Mesothelial cell of epicardium (in vitro differentiated cells): ENCODE results near the gene MACROD2. TPM values are rescaled to one million over a fixed set of nuclear protein-coding genes. Genes with fewer than 3 reads are reported as not detected.

Experiments
- DNase-seq, 2 experiments: peaks; one replicate each; pipeline ENCODE4 v3.0.0; 2021; ENCODE audit warnings: low spot score in 2 of 2; ENCODE audit not compliant: unreplicated experiment in 2 of 2
- H3K27ac Mint-ChIP-seq: 2 replicates; pipeline ENCODE4 v1.8.0; 2021; ENCODE audit warnings: mixed read lengths
- H3K27me3 Mint-ChIP-seq: 2 replicates; pipeline ENCODE4 v1.8.0; 2021; ENCODE audit warnings: low read depth, mixed read lengths
- H3K36me3 Mint-ChIP-seq: 2 replicates; pipeline ENCODE4 v1.8.0; 2021; ENCODE audit warnings: mixed read lengths
- H3K4me1 Mint-ChIP-seq: 2 replicates; pipeline ENCODE4 v1.8.0; 2021; ENCODE audit warnings: mixed read lengths
- H3K4me3 Mint-ChIP-seq: 2 replicates; pipeline ENCODE4 v1.8.0; 2021; ENCODE audit warnings: mild to moderate bottlenecking, moderate library complexity, mixed read lengths
- H3K9me3 Mint-ChIP-seq: 2 replicates; pipeline ENCODE4 v1.8.0; 2021; ENCODE audit warnings: mixed read lengths
- CTCF ChIP-seq: fragments of 200-600 bp; sonication (generic); IDR thresholded peaks from one replicate; pipeline ENCODE4 v1.5.0; 2021; ENCODE audit warnings: antibody characterized with exemption; ENCODE audit not compliant: unreplicated experiment
- total RNA-seq: library from RNA; stranded (reverse); gene quantifications from 3 replicates; pipeline ENCODE4 v1.2.1, GENCODE V29; 2021

The MACROD2 gene
- total RNA-seq, 1 donor from 2014 or later: 10.0 TPM

GRCh38 chr20:15107931-15108330, 1112.6 kb downstream of the MACROD2 start:
- no peak for DNase-seq
- H3K4me1 Mint-ChIP-seq: peaks cover 11% of the 10 kb centered on the region
- no peak overlapping the region for H3K4me3 Mint-ChIP-seq
- no peaks in the 10 kb centered on the region for H3K27me3 Mint-ChIP-seq
- peaks cover 9% of the 10 kb centered on the region for H3K9me3 Mint-ChIP-seq
- no peak for TF ChIP-seq CTCF
- no peaks in the 10 kb centered on the region for H3K36me3 Mint-ChIP-seq
- H3K27ac Mint-ChIP-seq: no peak overlapping the region

- Mint-ChIP-seq H3K27ac (no peak overlapping the region), H3K36me3 (no peaks in the 10 kb centered on the region), H3K27me3 (no peaks in the 10 kb centered on the region), H3K4me3 (no peak overlapping the region), H3K9me3 (peaks cover 3% of the 10 kb centered on the region), H3K4me1 (peaks cover 14% of the 10 kb centered on the region)
- no peak for TF ChIP-seq CTCF
- DNase-seq: no peak
These were observed 1114.2 kb downstream of the MACROD2 start for GRCh38 chr20:15109494-15109893.

- H3K4me1 Mint-ChIP-seq: peaks cover 14% of the 10 kb centered on the region
- no peak for DNase-seq
- no peak for TF ChIP-seq CTCF
- H3K36me3 Mint-ChIP-seq: no peaks in the 10 kb centered on the region
- H3K9me3 Mint-ChIP-seq: peaks cover 6% of the 10 kb centered on the region
- H3K27ac Mint-ChIP-seq: no peak overlapping the region
- no peak overlapping the region for H3K4me3 Mint-ChIP-seq
- H3K27me3 Mint-ChIP-seq: no peaks in the 10 kb centered on the region
These were observed 1116.3 kb downstream of the MACROD2 start for GRCh38 chr20:15111654-15112053.

- no peak overlapping the region for H3K27ac Mint-ChIP-seq
- H3K27me3 Mint-ChIP-seq: no peaks in the 10 kb centered on the region
- H3K36me3 Mint-ChIP-seq: no peaks in the 10 kb centered on the region
- H3K4me1 Mint-ChIP-seq: peaks cover 14% of the 10 kb centered on the region
- H3K9me3 Mint-ChIP-seq: peaks cover 11% of the 10 kb centered on the region
- TF ChIP-seq CTCF: no peak
- no peak overlapping the region for H3K4me3 Mint-ChIP-seq
- no peak for DNase-seq
These were observed 1117.9 kb downstream of the MACROD2 start for GRCh38 chr20:15113144-15113773.

GRCh38 chr20:15119852-15120487, 1124.7 kb downstream of the MACROD2 start:
- no peak for DNase-seq
- H3K36me3 Mint-ChIP-seq: no peaks in the 10 kb centered on the region
- H3K4me1 Mint-ChIP-seq: no peaks in the 10 kb centered on the region
- H3K27me3 Mint-ChIP-seq: no peaks in the 10 kb centered on the region
- H3K4me3 Mint-ChIP-seq: no peak overlapping the region
- H3K9me3 Mint-ChIP-seq: peaks cover 12% of the 10 kb centered on the region
- TF ChIP-seq CTCF: no peak
- no peak overlapping the region for H3K27ac Mint-ChIP-seq
